ENCODE data around the gene SLC29A1. TPM values are rescaled to one million over a fixed set of nuclear protein-coding genes. Genes with fewer than 3 reads are reported as not detected.

The SLC29A1 gene
- total RNA-seq, 4 donors from 2014 or later: 101 to 281 (median 134) TPM

DNA sequence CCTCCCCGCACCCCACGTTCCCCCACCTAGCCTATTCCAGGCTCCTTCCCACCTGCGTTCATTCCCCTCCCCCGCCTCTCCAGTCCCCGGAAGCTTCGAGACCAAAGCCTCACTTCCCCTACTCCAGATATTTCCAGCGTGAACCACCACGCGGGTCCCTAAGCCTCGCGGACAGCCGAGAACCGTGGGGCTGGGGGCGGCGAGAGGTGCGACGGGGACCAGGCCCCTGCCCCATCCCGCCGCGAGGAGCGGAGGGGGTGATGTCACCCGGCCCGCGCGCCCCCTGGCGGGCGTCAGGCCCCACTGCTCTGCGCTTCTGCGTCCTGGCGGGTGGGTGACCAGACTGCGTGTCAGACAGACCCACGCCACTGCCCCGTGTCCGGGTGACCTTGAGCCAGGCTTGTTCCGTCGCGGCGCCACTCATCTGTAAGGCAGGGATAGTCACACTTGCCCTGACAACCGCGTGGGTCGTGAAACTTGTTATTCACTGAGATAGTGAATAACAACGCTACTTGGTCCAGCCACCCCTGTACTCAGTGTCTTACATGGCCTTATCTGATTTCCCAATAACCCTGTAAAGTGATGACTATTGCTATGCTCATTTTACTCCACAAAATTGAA is 14.5 kb downstream of the SLC29A1 start:
- WGBS, 2 donors (ENCODE audit: low coverage in 1 of 2): 5 to 25% methylated on average over 2 to 8 of the region's 42 CpGs
- H3K36me3 ChIP-seq: peaks cover 0 to 4% of the 10 kb centered on the region in 2 donors
- peak overlapping the region; percentile 43 to 77 for H3K4me3 ChIP-seq
- no peaks in the 10 kb centered on the region for H3K9me3 ChIP-seq
- H3K27ac ChIP-seq: peak overlapping the region; percentile 87 to 99 (median 98)
- ATAC-seq: peak; percentile 80
- H3K4me1 ChIP-seq: peaks cover 15 to 57% (median 43%) of the 10 kb centered on the region in 3 donors
- H3K27me3 ChIP-seq: no peaks in the 10 kb centered on the region
- TF ChIP-seq, protein P1, sequence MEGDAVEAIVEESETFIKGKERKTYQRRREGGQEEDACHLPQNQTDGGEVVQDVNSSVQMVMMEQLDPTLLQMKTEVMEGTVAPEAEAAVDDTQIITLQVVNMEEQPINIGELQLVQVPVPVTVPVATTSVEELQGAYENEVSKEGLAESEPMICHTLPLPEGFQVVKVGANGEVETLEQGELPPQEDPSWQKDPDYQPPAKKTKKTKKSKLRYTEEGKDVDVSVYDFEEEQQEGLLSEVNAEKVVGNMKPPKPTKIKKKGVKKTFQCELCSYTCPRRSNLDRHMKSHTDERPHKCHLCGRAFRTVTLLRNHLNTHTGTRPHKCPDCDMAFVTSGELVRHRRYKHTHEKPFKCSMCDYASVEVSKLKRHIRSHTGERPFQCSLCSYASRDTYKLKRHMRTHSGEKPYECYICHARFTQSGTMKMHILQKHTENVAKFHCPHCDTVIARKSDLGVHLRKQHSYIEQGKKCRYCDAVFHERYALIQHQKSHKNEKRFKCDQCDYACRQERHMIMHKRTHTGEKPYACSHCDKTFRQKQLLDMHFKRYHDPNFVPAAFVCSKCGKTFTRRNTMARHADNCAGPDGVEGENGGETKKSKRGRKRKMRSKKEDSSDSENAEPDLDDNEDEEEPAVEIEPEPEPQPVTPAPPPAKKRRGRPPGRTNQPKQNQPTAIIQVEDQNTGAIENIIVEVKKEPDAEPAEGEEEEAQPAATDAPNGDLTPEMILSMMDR (IDR thresholded peaks at IDR 0.05): peak in 3 of 4 experiments; percentile 97 to 100 (median 99)
- TF ChIP-seq EP300 (IDR thresholded peaks at IDR 0.05) (no peak), POLR2A (IDR thresholded peaks at IDR 0.05) (peak; percentile 46 to 50), POLR2AphosphoS5 (IDR thresholded peaks at IDR 0.05) (peak; percentile 33)

DNA sequence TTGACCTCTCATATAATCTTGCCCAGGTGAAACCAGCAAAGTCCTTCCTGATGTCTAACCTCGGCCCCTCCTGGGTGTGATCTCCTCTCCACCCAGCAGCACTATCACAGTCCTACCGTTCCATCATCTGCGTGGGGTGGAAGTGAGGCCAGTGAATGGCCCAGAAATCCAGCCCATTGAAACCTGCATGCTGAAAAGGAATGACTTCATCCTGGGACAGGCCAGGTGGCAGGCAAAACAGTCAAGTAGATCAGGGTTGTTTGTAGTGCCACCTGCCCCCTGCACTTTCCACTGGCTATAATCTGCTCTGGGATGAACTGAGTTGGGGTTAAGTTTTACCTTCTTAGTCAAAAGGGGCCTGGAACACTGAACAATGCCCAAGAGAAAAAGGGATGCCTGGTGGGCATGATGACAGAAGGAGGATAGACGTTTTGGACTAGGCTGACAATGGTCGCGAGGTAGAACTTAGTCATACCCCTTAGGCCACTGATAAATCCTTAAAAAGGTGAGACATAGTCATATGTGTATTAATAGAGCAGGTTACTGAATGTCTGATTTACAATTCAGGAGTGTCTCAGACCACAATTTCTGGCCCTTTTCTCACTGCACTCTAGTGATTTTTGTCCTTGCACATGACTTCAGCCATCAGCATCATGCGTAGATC is 15.4 kb downstream of the SLC29A1 start:
- no peaks in the 10 kb centered on the region for H3K27me3 ChIP-seq
- ATAC-seq: no peak
- no peak for TF ChIP-seq POLR2A (IDR thresholded peaks at IDR 0.05)
- TF ChIP-seq EP300 (IDR thresholded peaks at IDR 0.05): no peak
- TF ChIP-seq POLR2AphosphoS5 (IDR thresholded peaks at IDR 0.05): no peak
- TF ChIP-seq, protein P1 (IDR thresholded peaks at IDR 0.05): no peak
- H3K4me1 ChIP-seq: peaks cover 15 to 48% (median 34%) of the 10 kb centered on the region in 3 donors
- no peaks in the 10 kb centered on the region for H3K36me3 ChIP-seq
- H3K27ac ChIP-seq: peak overlapping the region in 3 of 4 donors; percentile 98 to 99 (median 99)
- 63 to 85% methylated on average over 4 to 7 of the region's 7 CpGs for WGBS, 2 donors (ENCODE audit: low coverage in 1 of 2)
- no peak overlapping the region for H3K4me3 ChIP-seq
- no peaks in the 10 kb centered on the region for H3K9me3 ChIP-seq

DNA sequence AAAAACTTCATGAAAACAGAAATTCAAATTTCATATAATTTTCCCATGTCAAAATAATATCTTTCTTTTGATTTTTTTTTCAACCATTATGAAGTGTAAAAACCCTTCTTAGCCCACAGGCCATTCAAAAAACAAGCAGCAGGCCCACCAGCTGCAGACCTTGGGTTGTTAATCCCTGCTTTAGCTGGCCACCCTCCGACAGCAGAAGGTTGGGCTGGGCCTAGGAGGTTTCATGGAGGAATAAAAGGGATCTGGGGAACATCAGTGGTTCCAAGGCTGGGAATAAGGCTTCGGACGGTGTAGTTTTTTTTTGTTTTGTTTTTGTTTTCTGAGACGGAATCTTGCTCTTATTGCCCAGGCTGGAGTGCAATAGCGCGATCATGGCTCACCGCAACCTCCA is 19.9 kb downstream of the SLC29A1 start:
- peaks cover 0 to under 1% of the 10 kb centered on the region in 2 donors for H3K36me3 ChIP-seq
- peaks cover 0 to 21% (median 6%) of the 10 kb centered on the region in 3 donors for H3K4me1 ChIP-seq
- H3K27ac ChIP-seq: no peak overlapping the region
- no peak overlapping the region for H3K4me3 ChIP-seq
- no peak for ATAC-seq
- TF ChIP-seq EP300 (IDR thresholded peaks at IDR 0.05): no peak
- TF ChIP-seq, protein P1 (IDR thresholded peaks at IDR 0.05): no peak
- no peak for TF ChIP-seq POLR2A (IDR thresholded peaks at IDR 0.05)
- TF ChIP-seq POLR2AphosphoS5 (IDR thresholded peaks at IDR 0.05): no peak
- WGBS, 2 donors (ENCODE audit: low coverage in 1 of 2): 78 to 81% methylated on average over 6 to 7 of the region's 7 CpGs
- no peaks in the 10 kb centered on the region for H3K9me3 ChIP-seq
- no peaks in the 10 kb centered on the region for H3K27me3 ChIP-seq

DNA sequence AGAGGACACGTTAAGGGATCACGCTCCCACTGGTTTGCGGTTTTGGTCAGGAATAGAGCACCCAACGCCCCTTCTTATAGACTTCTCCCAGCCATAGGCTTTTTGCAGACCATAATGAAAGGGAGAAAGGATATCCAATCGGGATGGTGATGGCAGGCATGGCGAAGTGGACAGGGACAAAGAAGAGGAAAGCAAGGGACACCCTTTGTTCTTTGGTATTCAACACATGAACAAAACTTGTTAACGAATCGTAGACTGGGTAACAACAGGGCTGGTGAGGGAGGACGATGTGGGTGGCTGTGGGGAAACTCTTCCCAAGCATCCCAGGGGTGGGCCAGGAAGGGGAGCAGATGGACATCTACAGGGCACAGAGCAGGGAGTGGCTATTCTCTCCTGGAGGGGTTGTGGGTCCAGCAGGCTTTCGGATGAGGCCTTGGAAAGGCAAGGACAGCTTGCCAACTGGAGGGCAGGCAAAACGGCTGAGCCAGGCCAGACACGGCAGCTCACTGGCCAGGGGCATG is 22.1 kb downstream of the SLC29A1 start:
- Histone ChIP-seq H3K27me3 (no peaks in the 10 kb centered on the region), H3K27ac (peak overlapping the region; percentile 87 to 100 (median 98)), H3K4me1 (peaks cover 0 to 38% (median 18%) of the 10 kb centered on the region in 3 donors), H3K9me3 (no peaks in the 10 kb centered on the region), H3K36me3 (peaks cover 0 to 22% of the 10 kb centered on the region in 2 donors), H3K4me3 (peak overlapping the region; percentile 63 to 79)
- no peak for ATAC-seq
- 52 to 71% methylated on average over 4 to 6 of the region's 12 CpGs for WGBS, 2 donors (ENCODE audit: low coverage in 1 of 2)
- no peak for TF ChIP-seq POLR2AphosphoS5 (IDR thresholded peaks at IDR 0.05)
- TF ChIP-seq, protein P1 (IDR thresholded peaks at IDR 0.05): no peak
- TF ChIP-seq POLR2A (IDR thresholded peaks at IDR 0.05): no peak
- TF ChIP-seq EP300 (IDR thresholded peaks at IDR 0.05): no peak
